H9 (cell line): Measurements from ENCODE around the gene ZNF837. TPM values are rescaled to one million over a fixed set of nuclear protein-coding genes. Genes with fewer than 3 reads are reported as not detected.

ENCODE experiments used
- DNase-seq: peaks from one replicate; pipeline ENCODE4 v3.0.0-alpha.2; 2017
- H2AFZ ChIP-seq: one replicate; pipeline ENCODE4 v1.6.1; 2013; ENCODE audit warnings: mild to moderate bottlenecking, low read length, control low read depth, moderate library complexity
- H2AK5ac ChIP-seq: 2 replicates; pipeline ENCODE4 v1.6.1; 2013; ENCODE audit warnings: low read length, control low read depth, mixed read lengths; ENCODE audit not compliant: insufficient read length
- H2BK120ac ChIP-seq: one replicate; pipeline ENCODE4 v1.6.1; 2013; ENCODE audit warnings: low read depth, mild to moderate bottlenecking, low read length, control low read depth, inconsistent platforms; ENCODE audit not compliant: poor library complexity, severe bottlenecking
- H2BK12ac ChIP-seq: 2 replicates; pipeline ENCODE4 v1.6.1; 2013; ENCODE audit warnings: low read length, control low read depth, mixed read lengths, low read depth; ENCODE audit not compliant: insufficient read length
- H2BK15ac ChIP-seq: 2 replicates; pipeline ENCODE4 v1.6.1; 2013; ENCODE audit warnings: low read depth, low read length, control low read depth
- H2BK20ac ChIP-seq: one replicate; pipeline ENCODE4 v1.6.1; 2013; ENCODE audit warnings: low read depth, mild to moderate bottlenecking, low read length, control low read depth, inconsistent platforms; ENCODE audit not compliant: poor library complexity, severe bottlenecking
- H2BK5ac ChIP-seq: 2 replicates; pipeline ENCODE4 v1.6.1; 2013; ENCODE audit warnings: low read length, control low read depth, mixed read lengths; ENCODE audit not compliant: insufficient read length
- H3K14ac ChIP-seq: 2 replicates; pipeline ENCODE4 v1.6.1; 2013; ENCODE audit warnings: low read length, control low read depth; ENCODE audit not compliant: insufficient read depth
- H3K18ac ChIP-seq: 2 replicates; pipeline ENCODE4 v1.6.1; 2013; ENCODE audit warnings: low read depth, mild to moderate bottlenecking, mixed read lengths, low read length, control low read depth; ENCODE audit not compliant: insufficient read length
- H3K23ac ChIP-seq: 2 replicates; pipeline ENCODE4 v1.6.1; 2013; ENCODE audit warnings: low read length, control low read depth, mixed read lengths, low read depth; ENCODE audit not compliant: insufficient read length
- H3K23me2 ChIP-seq: 2 replicates; pipeline ENCODE4 v1.6.1; 2013; ENCODE audit warnings: low read depth, mild to moderate bottlenecking, mixed read lengths, low read length, control low read depth; ENCODE audit not compliant: insufficient read length, poor library complexity, severe bottlenecking
- H3K27ac ChIP-seq: 2 replicates; pipeline ENCODE4 v1.5.1; 2013; ENCODE audit warnings: low read length, control low read depth, mixed read lengths, low read depth; ENCODE audit not compliant: insufficient read length
- H3K27me3 ChIP-seq: 2 replicates; pipeline ENCODE4 v1.6.1; 2013; ENCODE audit warnings: low read length, control low read depth, inconsistent platforms; ENCODE audit not compliant: insufficient read depth
- H3K4ac ChIP-seq: 2 replicates; pipeline ENCODE4 v1.6.1; 2013; ENCODE audit warnings: low read depth, mild to moderate bottlenecking, control low read depth, inconsistent platforms, low read length, moderate library complexity
- H3K4me1 ChIP-seq: 2 replicates; pipeline ENCODE4 v1.6.1; 2013; ENCODE audit warnings: low read length, control low read depth, inconsistent platforms; ENCODE audit not compliant: insufficient read depth
- H3K4me2 ChIP-seq: 2 replicates; pipeline ENCODE4 v1.6.1; 2013; ENCODE audit warnings: low read length, control low read depth, mixed read lengths; ENCODE audit not compliant: insufficient read length, insufficient read depth
- H3K56ac ChIP-seq: 2 replicates; pipeline ENCODE4 v1.6.1; 2013; ENCODE audit warnings: low read depth, mild to moderate bottlenecking, mixed read lengths, low read length, control low read depth; ENCODE audit not compliant: insufficient read length
- H3K79me1 ChIP-seq: 2 replicates; pipeline ENCODE4 v1.6.1; 2013; ENCODE audit warnings: low read depth, mild to moderate bottlenecking, moderate library complexity, low read length, control low read depth, inconsistent platforms; ENCODE audit not compliant: insufficient read depth, poor library complexity, severe bottlenecking
- H3K79me2 ChIP-seq: 2 replicates; pipeline ENCODE4 v1.6.1; 2013; ENCODE audit warnings: low read length, control low read depth, inconsistent platforms; ENCODE audit not compliant: insufficient read depth
- H3K9ac ChIP-seq: 2 replicates; pipeline ENCODE4 v1.6.1; 2013; ENCODE audit warnings: low read length, control low read depth, mixed read lengths; ENCODE audit not compliant: insufficient read length; ENCODE audit errors: extremely low read depth
- H3K9me3 ChIP-seq: one replicate; pipeline ENCODE4 v1.6.1; 2013; ENCODE audit warnings: low read depth, low read length, inconsistent platforms; ENCODE audit not compliant: control insufficient read depth
- H3T11ph ChIP-seq: one replicate; pipeline ENCODE4 v1.6.1; 2013; ENCODE audit warnings: mild to moderate bottlenecking, low read length, control low read depth, inconsistent platforms
- H4K20me1 ChIP-seq: one replicate; pipeline ENCODE4 v1.6.1; 2013; ENCODE audit not compliant: control insufficient read depth, insufficient read length, insufficient read depth
- H4K5ac ChIP-seq: 2 replicates; pipeline ENCODE4 v1.6.1; 2013; ENCODE audit warnings: low read depth, mild to moderate bottlenecking, mixed read lengths, low read length, control low read depth; ENCODE audit not compliant: insufficient read length
- H4K8ac ChIP-seq: replicated peaks from 2 replicates; pipeline ENCODE4 v1.6.1; 2013; ENCODE audit warnings: low read length, control low read depth, mixed read lengths, low read depth; ENCODE audit not compliant: insufficient read length
- H4K91ac ChIP-seq: 2 replicates; pipeline ENCODE4 v1.6.1; 2013; ENCODE audit warnings: low read depth, mild to moderate bottlenecking, moderate library complexity, mixed read lengths, low read length, control low read depth; ENCODE audit not compliant: insufficient read length
- H3K27ac Mint-ChIP-seq, 3 experiments: 2 replicates in 2 of 3; 3 replicates in 1 of 3; pipeline ENCODE4 v1.8.0; 2020 to 2021; ENCODE audit warnings: mixed read lengths in 3 of 3, mild to moderate bottlenecking in 1 of 3, moderate library complexity in 1 of 3
- H3K27me3 Mint-ChIP-seq: 2 replicates; pipeline ENCODE4 v1.8.0; 2021; ENCODE audit warnings: low read depth, mild to moderate bottlenecking, moderate library complexity, mixed read lengths
- H3K36me3 Mint-ChIP-seq, 3 experiments: 2 replicates in 2 of 3; 3 replicates in 1 of 3; pipeline ENCODE4 v1.8.0; 2020 to 2021; ENCODE audit warnings: low read depth in 3 of 3, mixed read lengths in 3 of 3; ENCODE audit not compliant: insufficient read depth in 1 of 3
- H3K4me1 Mint-ChIP-seq, 2 experiments: 2 replicates each; pipeline ENCODE4 v1.8.0; 2020; ENCODE audit warnings: mixed read lengths in 2 of 2
- H3K4me3 Mint-ChIP-seq, 2 experiments: 2 replicates in 1 of 2; 3 replicates in 1 of 2; pipeline ENCODE4 v1.8.0; 2020 to 2021; ENCODE audit warnings: mild to moderate bottlenecking in 2 of 2, mixed read lengths in 2 of 2, moderate library complexity in 1 of 2
- H3K9me3 Mint-ChIP-seq, 2 experiments: 2 replicates in 1 of 2; 3 replicates in 1 of 2; pipeline ENCODE4 v1.8.0; 2020; ENCODE audit warnings: mild to moderate bottlenecking in 2 of 2, mixed read lengths in 2 of 2, moderate library complexity in 1 of 2
- CTCF ChIP-seq: fragments of 200-600 bp; sonication (generic); conservative IDR thresholded peaks from 3 replicates; pipeline ENCODE4 v1.8.0; 2021; ENCODE audit warnings: antibody characterized with exemption, mild to moderate bottlenecking
- WGBS: extraction: QIAGEN DNeasy Blood & Tissue Kit; methylation state at CpG from one replicate; pipeline ENCODE4 v1.1.7; 2013; ENCODE audit warnings: missing lambda C conversion rate, low lambda C conversion rate, mixed read lengths; ENCODE audit not compliant: insufficient read length; ENCODE audit errors: extremely low coverage; 5-methylcytosine and 5-hydroxymethylcytosine counted together
- total RNA-seq: library from RNA; stranded (reverse); gene quantifications from 2 replicates; pipeline ENCODE4 v1.2.1, GENCODE V29; 2021

ZNF837 gene
- total RNA-seq, 1 experiment from 2014 or later = 3.4 TPM

- Histone ChIP-seq H3K79me2 (no peaks in the 10 kb centered on the region), H3K27ac (no peak within 1 kb of the TSS)
- no peaks in the 10 kb centered on the region; a peak in 1 of 7 replicates for H3K36me3 Mint-ChIP-seq
These were observed 53.7 kb downstream of the ZNF837 start, which contains the start of gene ZSCAN22 for GRCh38 chr19:58326914-58327726. Gene ZSCAN22, plus strand, starts transcription at chr19:58326994. Its CDS starts 7,809 bp downstream, at chr19:58334803.

More at GRCh38 chr19:58326914-58327726, 53.7 kb downstream of the ZNF837 start, which contains the start of gene ZSCAN22:
- Histone ChIP-seq H2AFZ (no peak within 1 kb of the TSS), H4K5ac (no peak within 1 kb of the TSS), H4K8ac (peak within 1 kb of the TSS; percentile 49), H3K4ac (no peak within 1 kb of the TSS), H3K4me2 (peak within 1 kb of the TSS; percentile 86), H3K18ac (peak within 1 kb of the TSS; percentile 76), H3K79me1 (no peaks in the 10 kb centered on the region), H2BK5ac (no peak within 1 kb of the TSS), H3K23ac (no peak within 1 kb of the TSS), H3K9me3 (no peaks in the 10 kb centered on the region), H3K27me3 (no peaks in the 10 kb centered on the region), H4K91ac (no peak within 1 kb of the TSS), H3K14ac (peak within 1 kb of the TSS; percentile 76; the same call in 1 of the 2 replicates), H3K9ac (peak within 1 kb of the TSS; percentile 92), H3K56ac (no peak within 1 kb of the TSS), H3K23me2 (peaks cover 10% of the 10 kb centered on the region), H3T11ph (no peak within 1 kb of the TSS), H4K20me1 (peaks cover 5% of the 10 kb centered on the region), H2BK12ac (no peak within 1 kb of the TSS), H2BK120ac (no peak within 1 kb of the TSS), H2BK20ac (no peak within 1 kb of the TSS), H3K4me1 (no peaks in the 10 kb centered on the region), H2AK5ac (no peak within 1 kb of the TSS), H2BK15ac (no peak within 1 kb of the TSS)
- Mint-ChIP-seq H3K4me1 (peaks cover 4 to 5% of the 10 kb centered on the region in 2 experiments; a peak in 3 of 4 replicates), H3K27ac (no peak within 1 kb of the TSS), H3K9me3 (no peaks in the 10 kb centered on the region), H3K27me3 (no peaks in the 10 kb centered on the region), H3K4me3 (no peak within 1 kb of the TSS)
- no CpG with 5 or more reads among the region's 62 CpGs for WGBS
- peak; percentile 96 for DNase-seq
- TF ChIP-seq CTCF = no peak
